IgD-negative memory B cell (primary cell): ENCODE data around the gene IGF1R. TPM values are rescaled to one million over a fixed set of nuclear protein-coding genes. Genes with fewer than 3 reads are reported as not detected.

ENCODE experiments used
- H3K27ac Mint-ChIP-seq, 3 donors: one replicate each; pipeline ENCODE4 v1.8.0; 2020 to 2022; ENCODE audit warnings: mild to moderate bottlenecking in 3 of 3, mixed read lengths in 3 of 3, moderate library complexity in 1 of 3
- H3K27me3 Mint-ChIP-seq: one replicate; pipeline ENCODE4 v1.8.0; 2021; ENCODE audit warnings: mixed read lengths
- H3K36me3 Mint-ChIP-seq: one replicate; pipeline ENCODE4 v1.8.0; 2020; ENCODE audit warnings: mild to moderate bottlenecking, mixed read lengths
- H3K4me1 Mint-ChIP-seq, 3 donors: one replicate each; pipeline ENCODE4 v1.8.0; 2020 to 2022; ENCODE audit warnings: mixed read lengths in 3 of 3, mild to moderate bottlenecking in 1 of 3
- H3K4me3 Mint-ChIP-seq, 4 donors: one replicate each; pipeline ENCODE4 v1.8.0; 2020 to 2022; ENCODE audit warnings: mild to moderate bottlenecking in 4 of 4, mixed read lengths in 4 of 4, moderate library complexity in 3 of 4
- H3K9me3 Mint-ChIP-seq, 3 donors: one replicate each; pipeline ENCODE4 v1.8.0; 2020 to 2021; ENCODE audit warnings: mixed read lengths in 3 of 3, mild to moderate bottlenecking in 1 of 3
- polyA plus RNA-seq: library from polyadenylated mRNA; unstranded; fragments of 300-500 nt; fragmentation: Illumina TruSeq; gene quantifications from one replicate; pipeline ENCODE4 v1.2.3, GENCODE V29; 2021

IGF1R gene
- polyA plus RNA-seq, 1 donor from 2014 or later: 1.8 TPM

DNA sequence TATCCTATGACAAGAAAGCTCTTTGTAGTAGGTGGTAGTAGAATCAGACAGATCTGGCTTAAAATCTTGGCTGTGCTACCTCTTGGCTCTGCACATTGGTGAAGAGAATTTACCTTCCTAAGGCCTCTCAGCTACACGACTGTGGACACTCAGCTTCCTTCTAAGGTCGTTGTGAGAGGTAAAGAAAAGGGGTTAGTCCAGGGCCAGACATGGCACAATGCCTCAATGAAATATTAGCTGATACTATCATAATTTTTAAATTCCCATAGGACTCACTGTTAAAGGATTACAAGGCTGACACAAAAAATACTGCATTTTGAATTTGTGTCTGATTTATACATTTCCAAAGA, 80.4 kb downstream of the IGF1R start:
- no peak overlapping the region for H3K27ac Mint-ChIP-seq
- H3K36me3 Mint-ChIP-seq: peaks cover 2% of the 10 kb centered on the region
- peaks cover 3% of the 10 kb centered on the region for H3K27me3 Mint-ChIP-seq
- H3K4me1 Mint-ChIP-seq: peaks cover 0 to 2% (median 0%) of the 10 kb centered on the region in 3 donors
- H3K9me3 Mint-ChIP-seq: no peaks in the 10 kb centered on the region
- peak overlapping the region in 1 of 4 donors; percentile 12 for H3K4me3 Mint-ChIP-seq

- Mint-ChIP-seq H3K9me3 (no peaks in the 10 kb centered on the region), H3K4me1 (peaks cover 0 to 4% (median 2%) of the 10 kb centered on the region in 3 donors), H3K4me3 (no peak overlapping the region), H3K36me3 (peaks cover 2% of the 10 kb centered on the region), H3K27ac (no peak overlapping the region), H3K27me3 (peaks cover 3% of the 10 kb centered on the region)
Measured at GRCh38 chr15:98729446-98730042, 81.2 kb downstream of the IGF1R start.

DNA sequence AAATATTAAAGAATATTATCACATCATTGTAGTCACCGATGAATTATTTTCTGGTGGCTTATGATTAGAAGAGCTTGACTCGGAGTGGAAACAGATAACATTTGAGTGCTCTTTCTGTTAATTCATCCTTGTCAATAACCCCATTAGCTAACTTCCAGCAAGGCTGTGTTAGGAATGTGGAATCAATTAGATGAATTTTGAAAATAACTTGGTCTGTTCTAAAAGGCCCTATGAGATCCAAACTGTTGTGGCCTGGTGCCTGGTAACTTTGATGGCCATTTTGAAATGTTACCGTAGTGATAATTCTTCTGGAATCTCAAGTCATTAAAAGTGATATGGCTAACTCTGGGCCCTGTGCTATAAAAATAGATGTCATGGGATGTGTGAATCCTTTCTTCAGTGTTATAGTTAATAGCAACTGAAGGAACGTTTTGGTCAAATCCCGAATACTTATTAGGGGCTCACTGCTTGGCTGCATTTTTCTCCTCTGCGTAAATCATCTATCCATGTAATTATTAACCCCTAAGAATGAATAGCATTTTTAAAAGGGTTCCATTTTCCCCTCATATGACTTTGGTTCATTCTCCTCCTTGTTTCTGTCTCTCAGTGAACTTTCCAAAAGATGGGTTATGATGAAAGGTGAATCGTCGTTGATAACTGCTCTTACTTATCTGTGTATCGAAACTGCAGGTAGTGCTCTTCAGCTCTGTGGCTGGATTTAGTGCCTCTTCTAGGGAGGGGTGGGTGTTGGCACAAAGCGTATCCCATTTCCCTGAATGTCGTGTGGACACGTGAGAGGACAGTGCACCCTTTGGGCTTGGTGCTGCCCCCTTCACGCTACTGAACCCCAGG, 82.7 kb downstream of the IGF1R start:
- Mint-ChIP-seq H3K9me3 (no peaks in the 10 kb centered on the region), H3K4me1 (peaks cover 4 to 13% (median 5%) of the 10 kb centered on the region in 3 donors)

GRCh38 chr15:98731712-98732450, 83.5 kb downstream of the IGF1R start:
- H3K27me3 Mint-ChIP-seq: peaks cover 6% of the 10 kb centered on the region
- no peaks in the 10 kb centered on the region for H3K9me3 Mint-ChIP-seq
- peaks cover 4 to 13% (median 5%) of the 10 kb centered on the region in 3 donors for H3K4me1 Mint-ChIP-seq
- no peak overlapping the region for H3K27ac Mint-ChIP-seq
- no peaks in the 10 kb centered on the region for H3K36me3 Mint-ChIP-seq
- H3K4me3 Mint-ChIP-seq: no peak overlapping the region

More for the DNA sequence above, 82.7 kb downstream of the IGF1R start:
- Mint-ChIP-seq H3K27me3 (peaks cover 6% of the 10 kb centered on the region), H3K27ac (no peak overlapping the region), H3K4me3 (no peak overlapping the region), H3K36me3 (no peaks in the 10 kb centered on the region)

- Mint-ChIP-seq H3K9me3 (no peaks in the 10 kb centered on the region), H3K4me3 (no peak overlapping the region), H3K4me1 (peaks cover 4 to 13% (median 5%) of the 10 kb centered on the region in 3 donors), H3K36me3 (no peaks in the 10 kb centered on the region), H3K27me3 (peaks cover 6% of the 10 kb centered on the region), H3K27ac (no peak overlapping the region)
Measured at GRCh38 chr15:98733098-98733497, 84.8 kb downstream of the IGF1R start.

GRCh38 chr15:98734466-98735199, 86.3 kb downstream of the IGF1R start:
- peaks cover 4 to 17% (median 5%) of the 10 kb centered on the region in 3 donors for H3K4me1 Mint-ChIP-seq
- peaks cover 6% of the 10 kb centered on the region for H3K27me3 Mint-ChIP-seq
- H3K36me3 Mint-ChIP-seq: no peaks in the 10 kb centered on the region
- no peak overlapping the region for H3K27ac Mint-ChIP-seq
- H3K4me3 Mint-ChIP-seq: peak overlapping the region in 1 of 4 donors; percentile 12
- H3K9me3 Mint-ChIP-seq: peaks cover 0 to 2% (median 0%) of the 10 kb centered on the region in 3 donors

GRCh38 chr15:98735304-98735703, 87.0 kb downstream of the IGF1R start:
- Mint-ChIP-seq H3K36me3 (no peaks in the 10 kb centered on the region), H3K27ac (no peak overlapping the region), H3K9me3 (peaks cover 0 to 2% (median 0%) of the 10 kb centered on the region in 3 donors), H3K4me3 (no peak overlapping the region), H3K27me3 (peaks cover 6% of the 10 kb centered on the region), H3K4me1 (peaks cover 4 to 17% (median 5%) of the 10 kb centered on the region in 3 donors)

DNA sequence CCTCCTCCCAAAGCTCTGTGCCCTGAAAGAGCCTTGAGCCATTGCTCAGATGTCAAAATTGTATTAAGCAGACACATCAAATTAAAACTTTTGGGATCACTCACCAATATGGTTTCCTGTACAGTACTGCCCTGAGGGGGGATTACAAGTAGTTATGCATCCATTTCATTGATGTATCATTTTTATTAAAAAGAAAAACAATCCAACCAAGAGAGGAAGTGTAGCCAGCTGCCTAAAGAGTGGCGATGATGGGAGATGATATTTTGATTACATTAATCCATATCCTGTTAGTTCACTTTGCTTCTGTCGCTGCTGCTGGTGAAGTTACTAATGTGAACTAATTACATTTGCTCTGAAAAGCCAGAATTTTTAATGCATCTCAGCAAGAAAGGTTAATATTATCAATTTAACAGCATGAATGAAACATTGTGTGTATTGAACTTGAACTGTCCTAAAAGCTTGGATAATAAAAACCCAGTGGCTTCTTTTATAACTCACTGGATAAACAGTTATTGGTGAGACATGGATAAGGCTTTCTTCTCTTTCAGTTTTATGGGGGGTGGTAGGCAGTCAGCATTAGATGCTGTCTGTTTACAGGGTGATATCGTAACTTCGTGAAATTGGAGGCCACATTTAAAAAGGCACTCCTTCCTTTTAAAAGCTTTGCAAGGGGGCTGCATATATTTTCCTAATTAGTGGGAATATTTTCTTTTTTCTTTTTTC, 87.7 kb downstream of the IGF1R start:
- H3K9me3 Mint-ChIP-seq: peaks cover 0 to 2% (median 0%) of the 10 kb centered on the region in 3 donors
- no peak overlapping the region for H3K4me3 Mint-ChIP-seq
- peaks cover 4 to 16% (median 5%) of the 10 kb centered on the region in 3 donors for H3K4me1 Mint-ChIP-seq
- H3K36me3 Mint-ChIP-seq: no peaks in the 10 kb centered on the region
- peaks cover 6% of the 10 kb centered on the region for H3K27me3 Mint-ChIP-seq
- no peak overlapping the region for H3K27ac Mint-ChIP-seq

GRCh38 chr15:98737159-98737558, 88.8 kb downstream of the IGF1R start:
- Mint-ChIP-seq H3K27ac (no peak overlapping the region), H3K36me3 (no peaks in the 10 kb centered on the region), H3K9me3 (peaks cover 0 to 2% (median 0%) of the 10 kb centered on the region in 3 donors)

DNA sequence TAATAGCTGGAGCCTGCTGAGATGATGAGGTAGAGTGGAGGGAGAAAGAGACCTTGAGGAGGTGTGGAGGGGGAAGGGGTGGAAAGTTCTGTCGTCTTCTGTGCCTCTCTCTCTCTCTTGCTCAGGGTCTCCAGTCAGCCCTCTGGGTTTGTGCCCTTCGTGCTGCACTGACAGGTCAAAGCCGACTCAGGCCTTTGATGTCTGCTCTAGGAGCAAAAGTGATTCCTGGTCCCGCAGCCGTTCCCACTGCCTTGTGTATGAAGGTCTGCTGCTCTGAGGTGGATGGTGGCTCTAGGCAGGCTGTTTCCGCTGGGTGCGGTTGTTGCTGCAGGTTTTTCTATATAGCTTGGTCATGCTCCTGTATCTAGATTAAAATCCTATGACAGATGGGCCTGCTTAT, 89.4 kb downstream of the IGF1R start:
- H3K9me3 Mint-ChIP-seq: peaks cover 0 to 2% (median 0%) of the 10 kb centered on the region in 3 donors
- H3K4me1 Mint-ChIP-seq: peaks cover 4 to 16% (median 5%) of the 10 kb centered on the region in 3 donors
- no peaks in the 10 kb centered on the region for H3K36me3 Mint-ChIP-seq
- H3K27me3 Mint-ChIP-seq: peaks cover 6% of the 10 kb centered on the region
- no peak overlapping the region for H3K4me3 Mint-ChIP-seq
- H3K27ac Mint-ChIP-seq: no peak overlapping the region

More at GRCh38 chr15:98737159-98737558, 88.8 kb downstream of the IGF1R start:
- Mint-ChIP-seq H3K4me1 (peaks cover 4 to 16% (median 5%) of the 10 kb centered on the region in 3 donors), H3K27me3 (peaks cover 6% of the 10 kb centered on the region), H3K4me3 (no peak overlapping the region)

DNA sequence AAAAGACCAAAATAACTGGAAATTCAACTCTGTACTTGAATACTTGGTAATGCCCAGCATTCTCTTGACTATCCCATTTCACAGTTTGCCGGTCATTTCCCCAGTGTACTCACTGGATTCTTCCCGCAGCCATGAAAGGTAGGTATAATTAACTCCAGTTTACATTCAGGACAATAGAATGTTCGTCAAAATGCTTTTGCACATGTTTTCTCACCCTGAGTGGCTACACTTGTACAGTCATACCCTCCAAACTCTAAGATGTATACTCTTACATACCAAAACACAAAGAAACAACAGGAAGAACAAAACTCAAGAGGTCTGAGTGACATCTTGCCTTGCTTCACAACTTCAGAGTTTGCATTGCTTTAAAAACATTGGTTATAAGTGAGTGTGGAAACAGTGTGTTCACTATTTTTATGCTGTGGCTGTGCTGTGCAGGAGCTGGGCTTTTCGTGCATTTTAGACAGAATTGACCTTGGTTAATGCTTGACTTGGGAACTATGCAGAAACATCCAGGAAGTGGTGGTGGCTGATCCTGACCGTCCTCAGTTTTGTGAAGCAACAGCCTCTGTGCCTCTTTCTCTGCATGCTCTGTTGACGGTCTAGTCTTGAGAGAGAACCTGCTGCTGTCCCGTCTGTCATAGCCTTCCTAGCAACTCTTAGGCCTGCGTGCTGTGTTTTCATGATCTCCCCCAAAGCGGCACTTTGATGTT, 90.5 kb downstream of the IGF1R start:
- H3K9me3 Mint-ChIP-seq: peaks cover 0 to 2% (median 0%) of the 10 kb centered on the region in 3 donors
- H3K36me3 Mint-ChIP-seq: no peaks in the 10 kb centered on the region
- peak overlapping the region in 1 of 4 donors; percentile 55 for H3K4me3 Mint-ChIP-seq
- peaks cover 4 to 19% (median 5%) of the 10 kb centered on the region in 3 donors for H3K4me1 Mint-ChIP-seq
- H3K27me3 Mint-ChIP-seq: peaks cover 3% of the 10 kb centered on the region
- no peak overlapping the region for H3K27ac Mint-ChIP-seq

DNA sequence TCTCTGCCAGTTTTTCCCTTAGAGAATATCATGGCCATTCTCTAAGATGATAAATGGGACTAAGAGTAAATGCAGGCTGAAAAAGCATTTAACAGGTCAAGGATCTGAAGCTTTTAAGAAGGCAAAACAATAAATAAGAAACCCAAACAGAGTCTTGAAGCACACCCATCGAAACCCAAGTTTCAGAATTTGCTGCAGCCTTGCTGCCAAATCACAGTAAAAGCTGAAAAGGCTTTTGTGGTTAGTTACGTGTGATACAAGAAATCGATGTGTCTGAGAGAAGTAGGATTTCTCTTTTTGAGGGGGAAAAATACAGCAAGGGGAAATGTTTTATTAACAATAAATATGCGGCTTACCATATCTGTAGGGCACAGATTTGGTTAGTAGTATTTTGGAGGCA, 92.0 kb downstream of the IGF1R start:
- Mint-ChIP-seq H3K27me3 (peaks cover 2% of the 10 kb centered on the region), H3K36me3 (no peaks in the 10 kb centered on the region), H3K4me3 (peak overlapping the region in 1 of 4 donors; percentile 15), H3K27ac (no peak overlapping the region), H3K4me1 (peaks cover 0 to 23% (median 5%) of the 10 kb centered on the region in 3 donors), H3K9me3 (peaks cover 0 to 2% (median 0%) of the 10 kb centered on the region in 3 donors)

DNA sequence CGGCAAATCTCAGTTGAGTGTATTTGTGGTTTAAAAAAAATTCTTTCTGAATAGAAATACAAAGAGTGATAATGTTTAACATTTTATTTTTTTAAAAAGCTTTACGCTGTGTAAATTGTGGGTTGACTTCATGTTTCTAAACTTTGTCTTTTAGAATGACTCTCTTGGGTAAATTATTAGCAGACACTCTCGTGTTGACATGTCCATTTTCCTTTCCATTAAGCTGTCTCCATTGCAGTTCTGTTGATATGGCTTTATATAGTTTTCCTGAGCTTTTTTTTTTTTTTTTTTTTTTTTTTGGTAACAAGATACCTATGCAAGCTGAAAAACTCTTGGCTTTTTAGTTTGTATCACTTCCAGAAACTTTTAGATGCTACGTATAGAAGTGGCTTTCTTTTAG, 92.6 kb downstream of the IGF1R start:
- H3K27me3 Mint-ChIP-seq: no peaks in the 10 kb centered on the region
- no peak overlapping the region for H3K4me3 Mint-ChIP-seq
- no peaks in the 10 kb centered on the region for H3K36me3 Mint-ChIP-seq
- no peak overlapping the region for H3K27ac Mint-ChIP-seq
- H3K9me3 Mint-ChIP-seq: peaks cover 0 to 2% (median 0%) of the 10 kb centered on the region in 3 donors
- H3K4me1 Mint-ChIP-seq: peaks cover 0 to 26% (median 2%) of the 10 kb centered on the region in 3 donors
